Stimulated activated naive CD8-positive, alpha-beta T cell treated with anti-CD3 and anti-CD28 coated beads, Interleukin-15, amount 100 ng/mL, for 72 hours (primary cell): Measurements from ENCODE around the gene NLN.
"Not testable (repeated sequence)": the region's sequence is repeated elsewhere in the genome, so short reads cannot be mapped to it uniquely, and the experiment has no call there.

Experiments
- ATAC-seq: fragments of 150-1000 bp; cut with Tn5 transposase; 2 replicates; pipeline ENCODE4 v1.10.0; 2021; ENCODE audit warnings: mild to moderate bottlenecking, moderate library complexity
- DNase-seq, 2 donors: peaks; one replicate each; pipeline ENCODE4 v3.0.0; 2021 to 2022
- H3K27ac Mint-ChIP-seq, 2 donors: one replicate each; pipeline ENCODE4 v1.8.0; 2022; ENCODE audit warnings: mild to moderate bottlenecking in 2 of 2, mixed read lengths in 2 of 2, moderate library complexity in 2 of 2
- H3K27me3 Mint-ChIP-seq: one replicate; pipeline ENCODE4 v1.8.0; 2022; ENCODE audit warnings: mixed read lengths
- H3K4me1 Mint-ChIP-seq: one replicate; pipeline ENCODE4 v1.8.0; 2022; ENCODE audit warnings: mild to moderate bottlenecking, mixed read lengths
- H3K4me3 Mint-ChIP-seq, 2 donors: one replicate each; pipeline ENCODE4 v1.8.0; 2022; ENCODE audit warnings: mild to moderate bottlenecking in 2 of 2, mixed read lengths in 2 of 2, moderate library complexity in 1 of 2
- H3K9me3 Mint-ChIP-seq, 2 donors: one replicate each; pipeline ENCODE4 v1.8.0; 2022; ENCODE audit warnings: mixed read lengths in 2 of 2

The NLN gene

GRCh38 chr5:65844763-65845162 is 122.8 kb downstream of the NLN start:
- H3K4me1 Mint-ChIP-seq = peaks cover 16% of the 10 kb centered on the region
- not testable (repeated sequence) for DNase-seq, H3K27ac Mint-ChIP-seq, ATAC-seq, H3K9me3 Mint-ChIP-seq, H3K4me3 Mint-ChIP-seq, H3K27me3 Mint-ChIP-seq

GRCh38 chr5:65846101-65846500 is 124.1 kb downstream of the NLN start:
- ATAC-seq = no peak
- H3K9me3 Mint-ChIP-seq = peaks cover 4 to 9% of the 10 kb centered on the region in 2 donors

GRCh38 chr5:65847019-65847418 is 125.0 kb downstream of the NLN start:
- H3K4me1 Mint-ChIP-seq, DNase-seq, H3K4me3 Mint-ChIP-seq, H3K27me3 Mint-ChIP-seq, ATAC-seq, H3K27ac Mint-ChIP-seq: not testable (repeated sequence)
- peaks cover 9 to 18% of the 10 kb centered on the region in 2 donors for H3K9me3 Mint-ChIP-seq

More at GRCh38 chr5:65846101-65846500, 124.1 kb downstream of the NLN start:
- Mint-ChIP-seq H3K27me3 (no peaks in the 10 kb centered on the region), H3K27ac (no peak overlapping the region), H3K4me3 (no peak overlapping the region), H3K4me1 (peaks cover 9% of the 10 kb centered on the region)
- DNase-seq = no peak

DNA sequence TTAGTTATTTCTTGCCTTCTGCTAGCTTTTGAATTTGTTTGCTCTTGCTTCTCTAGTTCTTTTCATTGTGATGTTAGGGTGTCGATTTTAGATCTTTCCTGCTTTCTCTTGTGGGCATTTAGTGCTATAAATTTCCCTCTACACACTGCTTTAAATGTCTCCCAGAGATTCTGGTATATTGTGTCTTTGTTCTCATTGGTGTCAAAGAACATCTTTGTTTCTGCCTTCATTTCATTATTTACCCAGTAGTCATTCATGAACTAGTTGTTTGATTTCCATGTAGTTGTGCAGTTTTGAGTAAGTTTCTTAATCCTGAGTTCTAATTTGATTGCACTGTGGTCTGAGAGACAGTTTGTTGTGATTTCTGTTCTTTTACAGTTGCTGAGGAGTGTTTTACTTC is 127.9 kb downstream of the NLN start:
- ATAC-seq, H3K27ac Mint-ChIP-seq, H3K4me3 Mint-ChIP-seq, DNase-seq, H3K27me3 Mint-ChIP-seq, H3K4me1 Mint-ChIP-seq: not testable (repeated sequence)
- H3K9me3 Mint-ChIP-seq = peaks cover 14 to 21% of the 10 kb centered on the region in 2 donors

GRCh38 chr5:65854925-65855324 is 132.9 kb downstream of the NLN start:
- DNase-seq (no peak), ATAC-seq (no peak)
- Mint-ChIP-seq H3K4me1 (no peaks in the 10 kb centered on the region), H3K27me3 (no peaks in the 10 kb centered on the region), H3K4me3 (no peak overlapping the region), H3K9me3 (peaks cover 14 to 24% of the 10 kb centered on the region in 2 donors), H3K27ac (no peak overlapping the region)

GRCh38 chr5:65855766-65856315 is 133.8 kb downstream of the NLN start:
- Mint-ChIP-seq H3K9me3 (peaks cover 11 to 20% of the 10 kb centered on the region in 2 donors), H3K4me1 (no peaks in the 10 kb centered on the region), H3K27me3 (no peaks in the 10 kb centered on the region), H3K4me3 (no peak overlapping the region), H3K27ac (no peak overlapping the region)
- ATAC-seq (no peak), DNase-seq (no peak)

- Mint-ChIP-seq H3K4me3 (no peak overlapping the region), H3K9me3 (peaks cover 8 to 15% of the 10 kb centered on the region in 2 donors), H3K27ac (no peak overlapping the region), H3K27me3 (no peaks in the 10 kb centered on the region), H3K4me1 (no peaks in the 10 kb centered on the region)
- DNase-seq (no peak), ATAC-seq (no peak)
Observed at GRCh38 chr5:65856520-65856919, 134.5 kb downstream of the NLN start.

GRCh38 chr5:65858316-65858715 is 136.3 kb downstream of the NLN start:
- H3K27me3 Mint-ChIP-seq = no peaks in the 10 kb centered on the region
- no peaks in the 10 kb centered on the region for H3K4me1 Mint-ChIP-seq
- no peak overlapping the region for H3K4me3 Mint-ChIP-seq
- DNase-seq (no peak), ATAC-seq (no peak)
- H3K27ac Mint-ChIP-seq = peak overlapping the region in 1 of 2 donors; percentile 20
- peaks cover 5 to 7% of the 10 kb centered on the region in 2 donors for H3K9me3 Mint-ChIP-seq

DNA sequence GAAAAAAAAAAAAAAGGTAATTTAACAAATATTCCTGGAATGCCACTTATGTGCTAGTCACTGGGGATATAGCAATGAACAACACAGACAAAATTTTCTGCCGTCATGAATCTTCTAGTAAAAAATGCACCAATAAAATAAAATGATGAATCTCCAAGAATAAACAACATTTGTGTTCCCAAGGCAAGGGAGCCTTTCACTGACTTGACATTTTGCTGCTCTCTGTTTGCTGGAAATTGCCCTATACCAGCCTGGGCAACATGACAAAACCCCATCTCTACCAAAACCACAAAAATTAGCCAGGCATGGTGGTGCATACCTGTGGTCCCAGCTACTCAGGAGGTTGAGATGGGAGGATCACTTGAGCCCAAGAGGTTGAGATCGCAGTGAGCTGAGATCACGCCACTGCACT is 139.8 kb downstream of the NLN start:
- ATAC-seq (no peak), DNase-seq (no peak)
- H3K9me3 Mint-ChIP-seq = peaks cover 0 to 7% of the 10 kb centered on the region in 2 donors
- no peak overlapping the region for H3K27ac Mint-ChIP-seq
- H3K27me3 Mint-ChIP-seq = no peaks in the 10 kb centered on the region
- H3K4me1 Mint-ChIP-seq = peaks cover 12% of the 10 kb centered on the region
- no peak overlapping the region for H3K4me3 Mint-ChIP-seq

DNA sequence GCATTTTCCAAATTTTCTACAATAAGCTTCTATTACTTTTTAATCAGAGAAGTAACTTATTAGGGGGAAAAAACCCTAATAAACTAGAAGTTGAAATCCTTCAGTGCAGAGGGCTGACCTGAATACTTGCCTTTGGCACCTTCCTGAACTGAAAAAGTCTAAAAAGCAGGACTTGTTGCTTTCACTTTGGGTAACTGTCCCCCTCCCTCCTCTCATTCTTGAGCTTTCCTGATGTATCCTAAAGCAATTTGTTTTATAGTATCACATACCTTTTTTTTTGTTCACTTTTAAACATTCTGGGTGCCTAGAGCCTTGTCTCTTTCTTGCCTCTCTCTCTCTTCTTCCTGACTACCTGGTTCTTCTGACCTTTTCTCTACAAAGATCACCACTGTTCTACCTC is 140.4 kb downstream of the NLN start:
- Mint-ChIP-seq H3K9me3 (peaks cover 0 to 7% of the 10 kb centered on the region in 2 donors), H3K27ac (no peak overlapping the region)
- ATAC-seq = no peak

DNA sequence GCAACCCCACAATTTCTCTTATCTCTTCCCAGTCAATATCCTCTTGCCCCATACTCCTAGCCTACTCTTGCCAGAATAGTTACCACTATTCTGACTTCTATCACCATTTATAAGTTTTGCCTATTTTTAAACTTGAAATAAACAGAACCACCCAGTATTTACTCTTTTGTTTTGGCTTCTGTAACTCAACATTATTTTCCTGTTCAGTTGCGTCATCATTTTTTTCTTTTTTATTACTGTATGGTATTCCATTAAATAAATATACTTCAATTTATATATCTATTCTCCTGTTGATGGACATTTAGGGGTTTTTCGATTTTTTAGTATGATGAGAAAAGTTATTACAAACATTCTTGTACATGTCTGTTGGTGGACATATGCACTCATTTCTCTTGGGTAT is 141.7 kb downstream of the NLN start:
- H3K27me3 Mint-ChIP-seq = no peaks in the 10 kb centered on the region
- H3K9me3 Mint-ChIP-seq = peaks cover 0 to 7% of the 10 kb centered on the region in 2 donors
- H3K4me1 Mint-ChIP-seq = peaks cover 24% of the 10 kb centered on the region
- H3K4me3 Mint-ChIP-seq = no peak overlapping the region
- H3K27ac Mint-ChIP-seq = no peak overlapping the region
- DNase-seq (no peak), ATAC-seq (no peak)

More for the DNA sequence above, 140.4 kb downstream of the NLN start:
- no peak for DNase-seq
- peaks cover 18% of the 10 kb centered on the region for H3K4me1 Mint-ChIP-seq
- no peak overlapping the region for H3K4me3 Mint-ChIP-seq
- no peaks in the 10 kb centered on the region for H3K27me3 Mint-ChIP-seq

DNA sequence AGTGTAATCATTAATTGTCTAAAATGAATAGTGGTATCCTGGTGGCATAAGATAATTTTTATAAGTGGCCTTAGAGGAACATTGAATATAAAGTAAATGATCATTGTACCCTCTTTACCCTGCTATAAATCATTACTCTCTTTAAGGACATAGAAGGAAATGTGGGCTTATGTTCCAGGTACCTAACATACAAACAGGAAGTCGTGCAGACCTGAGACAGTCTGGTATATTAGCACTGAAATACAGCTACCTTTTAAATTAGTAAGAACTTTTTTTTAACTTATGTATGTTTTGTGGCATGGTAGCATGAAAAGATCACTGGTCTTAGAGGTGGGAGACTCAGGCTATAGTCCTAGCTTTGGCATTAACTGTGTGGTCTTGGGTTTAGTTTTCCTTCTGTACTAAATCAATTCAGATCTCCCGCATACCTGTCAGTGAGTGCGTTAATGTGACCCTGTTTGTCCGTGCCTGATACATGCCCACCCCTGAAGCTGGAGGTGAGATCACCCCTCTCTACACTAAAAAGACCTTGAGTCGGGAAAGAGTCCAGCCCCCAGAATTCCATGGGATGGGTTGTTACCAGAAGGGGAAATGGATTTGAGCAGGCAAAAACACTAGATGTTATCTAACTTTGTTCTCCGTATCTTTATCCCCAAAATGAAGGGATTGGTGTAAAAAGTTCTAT is 145.0 kb downstream of the NLN start:
- no peaks in the 10 kb centered on the region for H3K27me3 Mint-ChIP-seq
- peak overlapping the region; percentile 86 to 92 for H3K27ac Mint-ChIP-seq
- H3K4me3 Mint-ChIP-seq = peak overlapping the region; percentile 55 to 64
- peaks cover 24% of the 10 kb centered on the region for H3K4me1 Mint-ChIP-seq
- ATAC-seq = peak; percentile 31
- H3K9me3 Mint-ChIP-seq = peaks cover 6 to 9% of the 10 kb centered on the region in 2 donors
- DNase-seq = no peak

- H3K27me3 Mint-ChIP-seq = no peaks in the 10 kb centered on the region
- DNase-seq = no peak
- peak overlapping the region; percentile 55 to 64 for H3K4me3 Mint-ChIP-seq
- peaks cover 6 to 9% of the 10 kb centered on the region in 2 donors for H3K9me3 Mint-ChIP-seq
- peak overlapping the region; percentile 86 to 92 for H3K27ac Mint-ChIP-seq
- ATAC-seq = no peak
- peaks cover 24% of the 10 kb centered on the region for H3K4me1 Mint-ChIP-seq
Observed at GRCh38 chr5:65867542-65868195, 145.7 kb downstream of the NLN start.

- DNase-seq (no peak), ATAC-seq (no peak)
- Mint-ChIP-seq H3K27ac (no peak overlapping the region), H3K27me3 (no peaks in the 10 kb centered on the region), H3K9me3 (peaks cover 6 to 9% of the 10 kb centered on the region in 2 donors), H3K4me3 (no peak overlapping the region), H3K4me1 (peaks cover 24% of the 10 kb centered on the region)
Observed at GRCh38 chr5:65868509-65868908, 146.5 kb downstream of the NLN start.

GRCh38 chr5:65871182-65871581 is 149.2 kb downstream of the NLN start:
- H3K27ac Mint-ChIP-seq = no peak overlapping the region
- ATAC-seq (no peak), DNase-seq (no peak)
- H3K4me1 Mint-ChIP-seq = peaks cover 18% of the 10 kb centered on the region
- H3K4me3 Mint-ChIP-seq = no peak overlapping the region
- no peaks in the 10 kb centered on the region for H3K27me3 Mint-ChIP-seq
- peaks cover 6 to 9% of the 10 kb centered on the region in 2 donors for H3K9me3 Mint-ChIP-seq

GRCh38 chr5:65871776-65872175 is 149.8 kb downstream of the NLN start:
- Mint-ChIP-seq H3K4me1 (peaks cover 12% of the 10 kb centered on the region), H3K9me3 (peaks cover 6 to 10% of the 10 kb centered on the region in 2 donors)
- H3K27ac Mint-ChIP-seq, H3K4me3 Mint-ChIP-seq, DNase-seq, H3K27me3 Mint-ChIP-seq, ATAC-seq: not testable (repeated sequence)
